ENCODE measurements around the gene LSAMP. TPM values are rescaled to one million over a fixed set of nuclear protein-coding genes. Genes with fewer than 3 reads are reported as not detected.

Gene LSAMP
- total and polyA plus RNA-seq, 2 experiments from 2014 or later, result 2.0 to 2.9 TPM

- peaks cover 27% of the 10 kb centered on the region for H3K4me1 Mint-ChIP-seq
- peak overlapping the region; percentile 14; the same call in 1 of the 2 replicates for H3K27ac Mint-ChIP-seq
- H3K9me3 Mint-ChIP-seq, result peaks cover 20% of the 10 kb centered on the region
- DNase-seq (ENCODE audit: low spot score), result peak; percentile 52
- H3K36me3 Mint-ChIP-seq (ENCODE audit: low read depth), result peaks cover 9% of the 10 kb centered on the region
- H3K27me3 Mint-ChIP-seq (ENCODE audit: insufficient read depth, low read depth, poor library complexity), result no peaks in the 10 kb centered on the region
- H3K4me3 Mint-ChIP-seq, result no peak overlapping the region
- Histone ChIP-seq H2AFZ (no peak overlapping the region), H3K36me3 (ENCODE audit: insufficient read depth) (no peaks in the 10 kb centered on the region), H3F3A (replicated peaks; ENCODE audit: low read depth) (no peaks in the 10 kb centered on the region; the same call in 1 of the 2 replicates), H3K4me3 (no peak overlapping the region), H3K27me3 (ENCODE audit: insufficient read depth) (no peaks in the 10 kb centered on the region), H3K4me1 (ENCODE audit: insufficient read depth) (peaks cover 24% of the 10 kb centered on the region), H3K79me2 (replicated peaks; ENCODE audit: insufficient read depth) (no peaks in the 10 kb centered on the region), H3K9me2 (ENCODE audit: insufficient read depth) (no peaks in the 10 kb centered on the region), H3K27ac (ENCODE audit: low read depth) (no peak overlapping the region; the same call in 1 of the 2 replicates), H4K20me1 (replicated peaks; ENCODE audit: insufficient read depth) (no peaks in the 10 kb centered on the region), H3K4me2 (peak overlapping the region; percentile 45; the same call in 1 of the 2 replicates)
- TF ChIP-seq STAT1 (IDR thresholded peaks at IDR 0.05; ENCODE audit: unreplicated experiment), result no peak
- TF ChIP-seq, protein P1, sequence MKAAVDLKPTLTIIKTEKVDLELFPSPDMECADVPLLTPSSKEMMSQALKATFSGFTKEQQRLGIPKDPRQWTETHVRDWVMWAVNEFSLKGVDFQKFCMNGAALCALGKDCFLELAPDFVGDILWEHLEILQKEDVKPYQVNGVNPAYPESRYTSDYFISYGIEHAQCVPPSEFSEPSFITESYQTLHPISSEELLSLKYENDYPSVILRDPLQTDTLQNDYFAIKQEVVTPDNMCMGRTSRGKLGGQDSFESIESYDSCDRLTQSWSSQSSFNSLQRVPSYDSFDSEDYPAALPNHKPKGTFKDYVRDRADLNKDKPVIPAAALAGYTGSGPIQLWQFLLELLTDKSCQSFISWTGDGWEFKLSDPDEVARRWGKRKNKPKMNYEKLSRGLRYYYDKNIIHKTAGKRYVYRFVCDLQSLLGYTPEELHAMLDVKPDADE (IDR thresholded peaks at IDR 0.05), result no peak
- no peak for TF ChIP-seq CREB1 (CRISPR knock-in tag; IDR thresholded peaks at IDR 0.05; ENCODE audit: low read depth)
- TF ChIP-seq ZNF331 (CRISPR knock-in tag; IDR thresholded peaks at IDR 0.05; ENCODE audit: low read depth), result no peak
- TF ChIP-seq EZH2phosphoT487 (IDR thresholded peaks at IDR 0.05; ENCODE audit: unreplicated experiment), result no peak
- no peak for TF ChIP-seq JUNB (IDR thresholded peaks at IDR 0.05; ENCODE audit: unreplicated experiment)
- TF ChIP-seq POLR2AphosphoS5 (IDR thresholded peaks at IDR 0.05; ENCODE audit: low read depth), result no peak
- TF ChIP-seq ZNF462 (CRISPR knock-in tag; IDR thresholded peaks at IDR 0.05), result no peak
- TF ChIP-seq ZNF114 (CRISPR knock-in tag; IDR thresholded peaks at IDR 0.05), result no peak
- TF ChIP-seq, protein P2, sequence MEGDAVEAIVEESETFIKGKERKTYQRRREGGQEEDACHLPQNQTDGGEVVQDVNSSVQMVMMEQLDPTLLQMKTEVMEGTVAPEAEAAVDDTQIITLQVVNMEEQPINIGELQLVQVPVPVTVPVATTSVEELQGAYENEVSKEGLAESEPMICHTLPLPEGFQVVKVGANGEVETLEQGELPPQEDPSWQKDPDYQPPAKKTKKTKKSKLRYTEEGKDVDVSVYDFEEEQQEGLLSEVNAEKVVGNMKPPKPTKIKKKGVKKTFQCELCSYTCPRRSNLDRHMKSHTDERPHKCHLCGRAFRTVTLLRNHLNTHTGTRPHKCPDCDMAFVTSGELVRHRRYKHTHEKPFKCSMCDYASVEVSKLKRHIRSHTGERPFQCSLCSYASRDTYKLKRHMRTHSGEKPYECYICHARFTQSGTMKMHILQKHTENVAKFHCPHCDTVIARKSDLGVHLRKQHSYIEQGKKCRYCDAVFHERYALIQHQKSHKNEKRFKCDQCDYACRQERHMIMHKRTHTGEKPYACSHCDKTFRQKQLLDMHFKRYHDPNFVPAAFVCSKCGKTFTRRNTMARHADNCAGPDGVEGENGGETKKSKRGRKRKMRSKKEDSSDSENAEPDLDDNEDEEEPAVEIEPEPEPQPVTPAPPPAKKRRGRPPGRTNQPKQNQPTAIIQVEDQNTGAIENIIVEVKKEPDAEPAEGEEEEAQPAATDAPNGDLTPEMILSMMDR (conservative IDR thresholded peaks at IDR 0.05; ENCODE audit: low read depth in 2 of 2), result no peak
- TF ChIP-seq NANOG (IDR thresholded peaks at IDR 0.05; ENCODE audit: borderline replicate concordance), result no peak
- TF ChIP-seq EZH2 (IDR thresholded peaks at IDR 0.05; ENCODE audit: low read depth, unreplicated experiment), result no peak
- TF ChIP-seq, protein P3, sequence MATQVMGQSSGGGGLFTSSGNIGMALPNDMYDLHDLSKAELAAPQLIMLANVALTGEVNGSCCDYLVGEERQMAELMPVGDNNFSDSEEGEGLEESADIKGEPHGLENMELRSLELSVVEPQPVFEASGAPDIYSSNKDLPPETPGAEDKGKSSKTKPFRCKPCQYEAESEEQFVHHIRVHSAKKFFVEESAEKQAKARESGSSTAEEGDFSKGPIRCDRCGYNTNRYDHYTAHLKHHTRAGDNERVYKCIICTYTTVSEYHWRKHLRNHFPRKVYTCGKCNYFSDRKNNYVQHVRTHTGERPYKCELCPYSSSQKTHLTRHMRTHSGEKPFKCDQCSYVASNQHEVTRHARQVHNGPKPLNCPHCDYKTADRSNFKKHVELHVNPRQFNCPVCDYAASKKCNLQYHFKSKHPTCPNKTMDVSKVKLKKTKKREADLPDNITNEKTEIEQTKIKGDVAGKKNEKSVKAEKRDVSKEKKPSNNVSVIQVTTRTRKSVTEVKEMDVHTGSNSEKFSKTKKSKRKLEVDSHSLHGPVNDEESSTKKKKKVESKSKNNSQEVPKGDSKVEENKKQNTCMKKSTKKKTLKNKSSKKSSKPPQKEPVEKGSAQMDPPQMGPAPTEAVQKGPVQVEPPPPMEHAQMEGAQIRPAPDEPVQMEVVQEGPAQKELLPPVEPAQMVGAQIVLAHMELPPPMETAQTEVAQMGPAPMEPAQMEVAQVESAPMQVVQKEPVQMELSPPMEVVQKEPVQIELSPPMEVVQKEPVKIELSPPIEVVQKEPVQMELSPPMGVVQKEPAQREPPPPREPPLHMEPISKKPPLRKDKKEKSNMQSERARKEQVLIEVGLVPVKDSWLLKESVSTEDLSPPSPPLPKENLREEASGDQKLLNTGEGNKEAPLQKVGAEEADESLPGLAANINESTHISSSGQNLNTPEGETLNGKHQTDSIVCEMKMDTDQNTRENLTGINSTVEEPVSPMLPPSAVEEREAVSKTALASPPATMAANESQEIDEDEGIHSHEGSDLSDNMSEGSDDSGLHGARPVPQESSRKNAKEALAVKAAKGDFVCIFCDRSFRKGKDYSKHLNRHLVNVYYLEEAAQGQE (IDR thresholded peaks at IDR 0.05; ENCODE audit: unreplicated experiment), result no peak
- ATAC-seq, result peak; percentile 85
These were observed 55.0 kb downstream of the LSAMP start for GRCh38 chr3:116390318-116390717.
